ENCODE measurements around the gene TINAG. TPM values are rescaled to one million over a fixed set of nuclear protein-coding genes. Genes with fewer than 3 reads are reported as not detected.

TINAG gene
- total RNA-seq, 2 experiments from 2014 or later: not detected

GRCh38 chr6:54386295-54386694 is 78.1 kb downstream of the TINAG start:
- ChIA-PET CTCF (no interaction called here), POLR2A (no interaction called here)
- TF ChIP-seq CTCF (IDR thresholded peaks at IDR 0.05): no peak
- H3K4me1 Mint-ChIP-seq (ENCODE audit: low read depth): no peaks in the 10 kb centered on the region
- no peak for DNase-seq
- H3K9me3 Mint-ChIP-seq: peaks cover 1% of the 10 kb centered on the region
- no peak for ATAC-seq
- no peak overlapping the region for H3K4me3 Mint-ChIP-seq
- no peaks in the 10 kb centered on the region for H3K36me3 Mint-ChIP-seq (ENCODE audit: low read depth)
- no peaks in the 10 kb centered on the region for H3K27me3 Mint-ChIP-seq
- H3K27ac Mint-ChIP-seq: no peak overlapping the region
- intact Hi-C loops (cut with micrococcal nuclease): no loop called here

- H3K9me3 Mint-ChIP-seq: peaks cover 6% of the 10 kb centered on the region
- TF ChIP-seq CTCF (IDR thresholded peaks at IDR 0.05): no peak
- H3K4me3 Mint-ChIP-seq: no peak overlapping the region
- H3K27me3 Mint-ChIP-seq: no peaks in the 10 kb centered on the region
- DNase-seq (no peak), ATAC-seq (no peak)
- ChIA-PET POLR2A (no interaction called here), CTCF (no interaction called here)
- H3K4me1 Mint-ChIP-seq (ENCODE audit: low read depth): no peaks in the 10 kb centered on the region
- intact Hi-C loops (cut with micrococcal nuclease): no loop called here
- no peak overlapping the region for H3K27ac Mint-ChIP-seq
- H3K36me3 Mint-ChIP-seq (ENCODE audit: low read depth): no peaks in the 10 kb centered on the region
Measured at GRCh38 chr6:54390362-54390761, 82.1 kb downstream of the TINAG start.

- DNase-seq (no peak), ATAC-seq (no peak)
- CTCF ChIA-PET: no interaction called here
- Mint-ChIP-seq H3K9me3 (peaks cover 6% of the 10 kb centered on the region), H3K27ac (no peak overlapping the region), H3K36me3 (ENCODE audit: low read depth) (no peaks in the 10 kb centered on the region), H3K27me3 (no peaks in the 10 kb centered on the region), H3K4me1 (ENCODE audit: low read depth) (no peaks in the 10 kb centered on the region), H3K4me3 (no peak overlapping the region)
- POLR2A ChIA-PET: no interaction called here
- no peak for TF ChIP-seq CTCF (IDR thresholded peaks at IDR 0.05)
- intact Hi-C loops (cut with micrococcal nuclease): no loop called here
Measured at GRCh38 chr6:54391577-54391976, 83.3 kb downstream of the TINAG start.

GRCh38 chr6:54403096-54403495 is 94.9 kb downstream of the TINAG start:
- intact Hi-C loops (cut with micrococcal nuclease): no loop called here
- Mint-ChIP-seq H3K9me3 (peaks cover 2% of the 10 kb centered on the region), H3K4me3 (no peak overlapping the region), H3K27ac (no peak overlapping the region), H3K36me3 (ENCODE audit: low read depth) (no peaks in the 10 kb centered on the region), H3K27me3 (no peaks in the 10 kb centered on the region), H3K4me1 (ENCODE audit: low read depth) (no peaks in the 10 kb centered on the region)
- DNase-seq (no peak), ATAC-seq (no peak)
- CTCF ChIA-PET: no interaction called here
- TF ChIP-seq CTCF (IDR thresholded peaks at IDR 0.05): no peak
- POLR2A ChIA-PET: no interaction called here

GRCh38 chr6:54404791-54405190 is 96.5 kb downstream of the TINAG start:
- DNase-seq: no peak
- no peak for ATAC-seq
- no peak overlapping the region for H3K4me3 Mint-ChIP-seq
- TF ChIP-seq CTCF (IDR thresholded peaks at IDR 0.05): no peak
- ChIA-PET CTCF (no interaction called here), POLR2A (no interaction called here)
- intact Hi-C loops (cut with micrococcal nuclease): no loop called here
- H3K27ac Mint-ChIP-seq: no peak overlapping the region
- H3K27me3 Mint-ChIP-seq: no peaks in the 10 kb centered on the region
- H3K4me1 Mint-ChIP-seq (ENCODE audit: low read depth): no peaks in the 10 kb centered on the region
- peaks cover 7% of the 10 kb centered on the region for H3K9me3 Mint-ChIP-seq
- H3K36me3 Mint-ChIP-seq (ENCODE audit: low read depth): no peaks in the 10 kb centered on the region

Data from activated CD8-positive, alpha-beta T cell treated with anti-CD3 and anti-CD28 coated beads for 36 hours (primary cell).